ENCODE measurements around the gene MEGF11.

Gene MEGF11

DNA sequence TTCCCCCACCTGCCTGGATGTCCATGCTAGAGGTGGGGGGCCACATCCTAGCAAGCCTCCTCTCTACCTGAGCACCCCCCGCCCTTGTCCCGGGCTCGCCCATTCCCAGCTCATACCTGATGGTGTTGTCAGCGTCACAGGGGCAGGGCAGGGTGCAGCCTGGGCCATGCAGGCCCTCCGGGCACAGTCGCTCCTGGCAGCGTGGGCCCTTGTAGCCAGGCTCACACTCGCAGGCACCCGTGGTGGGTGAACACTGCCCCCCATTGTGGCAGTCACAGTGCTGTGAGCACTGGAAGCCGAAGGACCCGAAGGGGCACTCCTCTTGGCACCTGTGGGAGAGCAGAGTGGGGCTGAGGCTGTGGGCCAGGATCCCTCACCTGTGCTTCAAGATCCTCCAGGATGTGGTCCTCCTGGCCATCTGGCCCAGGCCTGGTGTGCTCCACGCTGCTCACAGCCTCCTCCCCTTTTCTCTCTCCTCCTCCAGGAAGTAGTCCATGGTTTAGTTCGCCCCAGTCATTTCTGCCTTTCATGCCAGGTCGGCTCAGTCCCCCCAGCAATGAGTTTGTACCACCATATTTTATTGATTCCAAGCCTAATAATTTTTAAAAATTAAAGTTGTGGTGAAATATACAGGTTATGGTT is 288.6 kb downstream of the MEGF11 start:
- no peak for DNase-seq (ENCODE audit: low spot score)

GRCh38 chr15:65963911-65964482 is 289.6 kb downstream of the MEGF11 start:
- DNase-seq (ENCODE audit: low spot score) = no peak

DNA sequence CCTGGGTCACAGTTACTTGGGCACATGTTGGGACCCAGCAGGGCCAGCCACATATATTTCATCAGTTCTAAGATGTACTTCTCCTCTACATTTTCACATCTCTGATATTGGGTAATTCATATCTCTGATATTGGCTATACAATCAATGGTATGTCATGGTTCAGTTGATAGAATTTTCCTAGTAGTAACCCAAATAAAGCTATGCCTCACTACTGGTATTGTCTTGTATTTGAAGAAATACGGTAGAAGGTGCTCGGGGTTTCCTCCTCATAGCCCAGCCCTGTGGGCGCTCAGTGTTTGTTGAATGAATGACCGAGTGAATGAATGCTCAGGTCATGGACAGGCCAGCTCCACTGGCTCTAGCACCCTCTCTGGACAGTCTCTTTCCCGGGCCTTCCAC is 290.2 kb downstream of the MEGF11 start:
- no peak for DNase-seq (ENCODE audit: low spot score)

DNA sequence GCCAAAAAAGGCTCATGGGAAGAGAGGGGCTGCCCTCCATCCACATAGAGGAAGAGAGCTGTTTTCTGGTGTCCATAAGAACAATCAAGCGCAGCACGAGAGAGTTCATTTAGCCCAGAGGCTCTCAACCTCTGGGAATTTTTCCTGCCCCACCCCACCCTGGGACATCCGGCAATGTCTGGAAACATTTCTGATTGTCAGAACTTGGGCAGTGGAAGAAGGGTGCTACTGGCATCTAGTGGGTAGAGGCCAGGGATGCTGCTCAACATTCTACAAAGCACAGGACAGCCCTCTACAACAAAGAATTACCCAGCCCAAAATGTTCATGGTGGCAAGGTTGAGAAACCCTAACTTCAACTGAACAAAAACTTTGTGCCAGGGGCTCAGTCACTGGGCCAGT is 291.4 kb downstream of the MEGF11 start:
- DNase-seq (ENCODE audit: low spot score) = no peak

GRCh38 chr15:65960586-65960985 is 293.0 kb downstream of the MEGF11 start:
- DNase-seq (ENCODE audit: low spot score) = no peak

GRCh38 chr15:65958835-65959234 is 294.7 kb downstream of the MEGF11 start:
- no peak for DNase-seq (ENCODE audit: low spot score)

GRCh38 chr15:65957451-65957850 is 296.1 kb downstream of the MEGF11 start:
- DNase-seq (ENCODE audit: low spot score) = no peak

DNA sequence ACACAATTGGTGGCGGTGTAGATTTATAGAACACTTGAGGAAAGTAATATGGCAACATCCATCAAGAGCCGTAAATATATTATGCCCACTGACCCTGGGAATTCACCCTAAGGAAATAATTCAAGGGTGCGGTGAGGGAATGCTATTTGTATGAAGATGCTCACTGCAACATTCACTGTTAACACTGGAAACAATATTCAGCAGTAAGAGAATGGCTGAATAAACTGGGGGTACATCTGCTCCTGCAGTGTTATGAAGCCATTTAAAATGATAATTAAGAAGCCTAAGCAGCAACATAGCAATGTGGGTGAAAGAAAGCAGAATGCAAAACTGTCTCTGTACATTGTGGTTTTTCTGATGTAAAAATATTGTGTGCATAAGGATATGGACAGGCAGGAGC is 296.7 kb downstream of the MEGF11 start:
- no peak for DNase-seq (ENCODE audit: low spot score)

GRCh38 chr15:65956307-65956706 is 297.2 kb downstream of the MEGF11 start:
- no peak for DNase-seq (ENCODE audit: low spot score)

DNA sequence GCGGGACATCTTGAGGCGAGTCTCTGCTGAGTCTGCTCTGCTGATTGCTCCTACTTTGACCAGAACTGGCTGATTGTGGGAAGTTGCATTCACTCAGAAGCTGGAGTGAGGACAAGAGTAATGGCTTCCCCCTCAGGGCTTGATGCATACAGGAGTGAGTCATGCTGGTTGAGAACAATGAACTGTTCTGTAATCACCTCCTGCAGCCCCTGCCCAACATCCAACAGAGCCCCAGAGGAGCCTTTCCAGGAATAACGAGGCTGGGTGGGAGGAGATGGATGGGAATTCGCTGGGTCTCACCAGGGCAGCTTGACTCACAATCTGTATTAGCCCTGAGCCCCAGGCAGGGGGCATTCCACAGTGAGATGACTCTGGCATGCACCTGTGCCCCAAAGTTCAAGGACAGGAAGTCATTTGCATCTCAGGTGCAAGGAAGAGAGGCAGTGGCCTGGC is 299.2 kb downstream of the MEGF11 start:
- no peak for DNase-seq (ENCODE audit: low spot score)

DNA sequence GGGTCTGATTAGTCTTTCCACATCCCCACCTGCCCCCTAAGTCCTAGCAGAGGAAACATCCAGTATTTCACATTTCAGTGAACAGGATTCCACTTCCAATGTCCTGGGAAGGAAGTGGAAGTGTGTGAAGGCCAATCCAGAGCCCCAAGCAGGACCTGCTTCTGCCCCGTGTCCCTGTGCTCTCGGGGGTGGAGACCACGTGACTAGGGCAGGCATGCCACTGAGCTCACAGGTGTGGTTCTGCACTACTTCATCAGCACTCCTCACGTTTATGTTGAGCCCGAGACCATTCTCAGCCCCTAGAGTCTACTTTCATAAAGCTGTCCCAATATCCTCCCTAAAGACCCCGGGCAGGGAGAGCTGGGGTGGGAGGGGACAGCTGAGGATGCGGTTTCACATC is 299.9 kb downstream of the MEGF11 start:
- DNase-seq (ENCODE audit: low spot score) = no peak

- DNase-seq (ENCODE audit: low spot score) = peak; percentile 67
Measured at GRCh38 chr15:65952391-65953053, 301.0 kb downstream of the MEGF11 start.

GRCh38 chr15:65951007-65951406 is 302.5 kb downstream of the MEGF11 start:
- DNase-seq (ENCODE audit: low spot score) = no peak

DNA sequence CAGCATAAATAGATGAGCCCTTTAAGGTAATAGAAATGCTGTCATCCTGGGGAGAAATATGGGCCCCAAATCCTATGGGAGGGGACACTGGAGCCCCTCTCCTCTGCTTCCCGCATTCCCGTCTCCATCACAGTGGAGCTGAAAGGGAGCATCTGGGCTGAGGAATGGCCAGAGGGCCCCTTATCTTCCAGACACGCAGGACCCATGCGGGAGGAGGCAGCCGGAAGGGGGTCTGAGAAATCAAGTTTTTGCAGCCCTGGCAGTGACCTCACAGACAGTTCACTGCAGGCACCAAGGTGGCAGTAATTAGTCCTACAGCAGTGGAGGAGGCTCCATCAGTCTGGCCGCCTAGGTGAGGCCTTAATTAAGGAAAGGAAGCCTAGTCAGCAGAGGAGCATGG is 304.1 kb downstream of the MEGF11 start:
- DNase-seq (ENCODE audit: low spot score) = no peak

DNA sequence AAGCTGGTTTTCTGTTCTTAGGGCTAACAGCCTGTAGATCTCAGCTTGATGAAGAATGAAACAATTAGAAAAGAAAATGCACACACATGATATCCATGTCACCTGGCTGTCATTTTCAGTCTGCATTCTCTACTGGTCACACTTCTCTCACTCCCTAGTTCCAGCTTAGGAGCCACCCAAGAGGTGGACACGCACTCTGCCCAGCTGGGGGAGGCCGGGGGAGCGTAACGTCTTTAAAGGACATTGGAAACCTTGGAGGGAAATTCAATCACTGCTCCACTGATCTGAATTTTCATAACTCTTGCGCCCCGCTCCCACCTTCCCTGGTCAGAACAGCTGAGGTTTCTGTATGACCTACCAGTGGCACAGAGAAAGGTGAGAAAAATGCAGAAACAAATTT is 304.5 kb downstream of the MEGF11 start:
- no peak for DNase-seq (ENCODE audit: low spot score)

- DNase-seq (ENCODE audit: low spot score) = no peak
Measured at GRCh38 chr15:65948383-65948782, 305.2 kb downstream of the MEGF11 start.

GRCh38 chr15:65947041-65947440 is 306.5 kb downstream of the MEGF11 start:
- DNase-seq (ENCODE audit: low spot score) = no peak

DNA sequence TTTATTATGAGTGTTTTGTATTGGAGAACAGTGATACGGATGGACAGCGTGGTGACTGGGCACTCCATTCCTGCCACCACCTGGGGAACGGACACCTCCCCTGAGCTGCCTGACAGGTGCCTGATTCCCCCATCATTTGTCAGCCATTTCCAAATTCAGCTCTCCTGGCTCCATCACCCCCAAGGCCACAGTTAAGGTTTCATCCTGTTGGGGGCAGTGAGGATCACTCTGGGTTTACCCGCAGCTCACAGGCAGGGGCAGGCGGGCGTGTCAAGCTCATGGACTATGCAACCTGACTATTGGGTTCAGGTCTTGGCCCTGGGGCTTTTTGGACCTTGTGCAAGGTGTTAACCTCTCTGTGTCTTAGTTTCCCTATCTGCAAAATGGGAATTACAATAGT is 307.9 kb downstream of the MEGF11 start:
- no peak for DNase-seq (ENCODE audit: low spot score)

GRCh38 chr15:65944404-65944803 is 309.1 kb downstream of the MEGF11 start:
- DNase-seq (ENCODE audit: low spot score) = no peak

DNA sequence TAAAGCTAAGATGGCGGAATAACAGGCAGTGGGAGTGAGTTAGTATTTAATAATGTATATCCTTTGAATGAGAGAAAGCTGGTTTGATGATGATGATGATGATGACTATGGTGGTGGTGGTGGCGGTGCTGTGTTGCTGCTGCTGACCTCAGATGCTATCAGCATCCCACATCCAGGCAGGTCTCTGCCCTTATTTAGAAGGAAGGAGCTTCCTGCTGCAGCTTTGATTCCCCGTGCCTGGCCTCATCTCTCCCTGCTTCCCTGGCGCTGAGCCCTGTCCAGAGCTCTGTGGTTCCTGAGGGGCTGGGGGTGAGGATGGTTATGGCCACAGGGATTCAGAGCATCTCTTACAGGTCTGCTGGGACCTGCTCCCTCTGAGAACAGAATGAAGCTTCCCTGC is 311.1 kb downstream of the MEGF11 start:
- DNase-seq (ENCODE audit: low spot score) = no peak

GRCh38 chr15:65940618-65940909 is 313.0 kb downstream of the MEGF11 start:
- DNase-seq (ENCODE audit: low spot score) = no peak

DNA sequence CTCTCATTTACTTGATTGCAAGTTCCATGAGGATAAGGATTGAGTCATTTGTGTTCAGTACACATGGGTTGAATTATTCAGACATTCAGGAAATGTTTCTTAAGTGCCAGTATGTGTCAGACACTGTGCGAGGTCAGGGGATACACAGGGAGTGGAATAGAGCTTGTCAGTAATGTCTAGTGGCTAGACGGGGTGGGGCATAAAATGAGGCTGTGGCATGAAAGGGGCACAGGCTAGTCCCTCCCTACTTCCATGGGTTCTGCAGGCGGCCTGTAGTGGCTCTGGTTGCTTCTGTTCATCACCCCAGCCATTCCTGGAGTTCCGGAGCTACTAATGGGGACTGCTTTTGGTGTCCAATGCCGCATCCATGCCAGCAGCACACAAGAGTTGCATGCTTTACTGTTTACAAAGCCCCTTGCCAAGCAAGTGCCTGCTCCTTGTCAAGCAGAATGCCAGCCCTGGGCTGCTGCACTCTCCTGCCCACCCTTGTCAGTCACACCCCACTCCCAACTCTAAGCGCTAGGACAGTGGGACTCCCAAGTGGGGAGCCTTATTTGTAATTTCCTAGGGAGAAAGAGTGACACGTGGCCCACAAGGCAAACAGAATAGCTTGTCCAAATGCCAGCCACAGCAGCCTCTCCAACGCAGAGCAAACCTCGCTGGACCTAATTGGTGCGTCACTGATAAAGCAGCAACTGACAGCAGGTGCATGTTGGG is 313.5 kb downstream of the MEGF11 start:
- DNase-seq (ENCODE audit: low spot score) = no peak

DNA sequence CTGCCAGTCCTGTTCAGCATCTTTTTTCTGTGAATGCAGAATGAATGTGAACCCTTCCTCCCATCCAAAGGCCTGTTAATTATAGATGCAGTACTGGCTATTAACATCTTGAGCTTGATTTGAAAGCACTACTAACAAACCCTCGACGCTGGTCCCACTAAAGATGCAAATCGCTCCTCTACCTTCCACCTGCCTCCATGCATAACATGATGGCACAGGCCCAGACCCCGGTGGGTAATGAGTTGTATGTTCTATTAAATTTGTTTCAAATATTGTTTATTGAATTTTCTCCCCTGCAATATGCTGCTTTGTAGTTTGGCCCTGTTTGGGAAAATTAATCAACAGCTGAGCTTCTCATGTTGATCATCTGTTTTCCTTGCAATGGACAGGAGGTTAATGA is 314.9 kb downstream of the MEGF11 start:
- no peak for DNase-seq (ENCODE audit: low spot score)

All from ecto neural progenitor cell (in vitro differentiated cells).